Neuronal stem cell (in vitro differentiated cells): ENCODE measurements around the gene LSM12.
"Not testable (repeated sequence)": the region's sequence is repeated elsewhere in the genome, so short reads cannot be mapped to it uniquely, and the experiment has no call there.

Experiments used
- DNase-seq: peaks from one replicate; pipeline ENCODE4 v3.0.0-alpha.2; 2013; ENCODE audit warnings: low spot score
- H2AFZ ChIP-seq: one replicate; pipeline ENCODE4 v1.6.1; 2013; ENCODE audit warnings: mild to moderate bottlenecking, low read length, inconsistent platforms
- H2AK5ac ChIP-seq: 2 replicates; pipeline ENCODE4 v1.6.1; 2013; ENCODE audit warnings: low read depth, mild to moderate bottlenecking, inconsistent platforms, low read length, moderate library complexity, mixed read lengths
- H2BK120ac ChIP-seq: 2 replicates; pipeline ENCODE4 v1.6.1; 2013; ENCODE audit warnings: low read depth, mild to moderate bottlenecking, inconsistent platforms, low read length, moderate library complexity, mixed read lengths
- H2BK12ac ChIP-seq: one replicate; pipeline ENCODE4 v1.6.1; 2013; ENCODE audit warnings: low read length, inconsistent platforms
- H2BK15ac ChIP-seq: 2 replicates; pipeline ENCODE4 v1.6.1; 2013; ENCODE audit warnings: mild to moderate bottlenecking, low read length, inconsistent platforms, mixed read lengths
- H2BK5ac ChIP-seq: one replicate; pipeline ENCODE4 v1.6.1; 2013; ENCODE audit warnings: inconsistent platforms, mild to moderate bottlenecking, low read length, moderate library complexity
- H3K14ac ChIP-seq: one replicate; pipeline ENCODE4 v1.6.1; 2013; ENCODE audit warnings: low read length, inconsistent platforms
- H3K18ac ChIP-seq: 2 replicates; pipeline ENCODE4 v1.6.1; 2013; ENCODE audit warnings: low read length, inconsistent platforms
- H3K23ac ChIP-seq: 2 replicates; pipeline ENCODE4 v1.6.1; 2013; ENCODE audit warnings: low read depth, mild to moderate bottlenecking, mixed read lengths, low read length, inconsistent platforms; ENCODE audit not compliant: poor library complexity
- H3K27ac ChIP-seq: replicated peaks from 3 replicates; pipeline ENCODE4 v1.5.1; 2013; ENCODE audit warnings: low read length, inconsistent platforms
- H3K27me3 ChIP-seq, 3 experiments: 2 replicates each; pipeline ENCODE4 v1.6.1; 2013; ENCODE audit warnings: low read length in 3 of 3, mild to moderate bottlenecking in 2 of 3, inconsistent platforms in 1 of 3, low read depth in 1 of 3, mixed read lengths in 1 of 3, moderate library complexity in 1 of 3; ENCODE audit not compliant: control insufficient read depth in 3 of 3, insufficient read depth in 3 of 3
- H3K36me3 ChIP-seq, 2 donors: replicated peaks in 1 of 2; 2 replicates each; pipeline ENCODE4 v1.6.1; 2013; ENCODE audit warnings: low read length in 2 of 2; ENCODE audit not compliant: control insufficient read depth in 2 of 2, insufficient read depth in 2 of 2
- H3K4ac ChIP-seq: 2 replicates; pipeline ENCODE4 v1.6.1; 2013; ENCODE audit warnings: inconsistent platforms, mild to moderate bottlenecking, low read length, moderate library complexity
- H3K4me1 ChIP-seq, 2 donors: 1 replicate in 1 of 2; 2 replicates in 1 of 2; pipeline ENCODE4 v1.6.1; 2013; ENCODE audit warnings: low read length in 2 of 2, low read depth in 1 of 2; ENCODE audit not compliant: control insufficient read depth in 2 of 2, insufficient read depth in 1 of 2
- H3K4me2 ChIP-seq: one replicate; pipeline ENCODE4 v1.6.1; 2013; ENCODE audit warnings: mild to moderate bottlenecking, low read length, inconsistent platforms; ENCODE audit not compliant: insufficient read depth, poor library complexity, severe bottlenecking
- H3K4me3 ChIP-seq, 2 donors: 2 replicates each; pipeline ENCODE4 v1.5.1; 2013; ENCODE audit warnings: low read length in 2 of 2, mild to moderate bottlenecking in 2 of 2, inconsistent platforms in 1 of 2, moderate library complexity in 1 of 2
- H3K79me1 ChIP-seq: one replicate; pipeline ENCODE4 v1.6.1; 2013; ENCODE audit warnings: low read depth, mild to moderate bottlenecking, inconsistent platforms, low read length, moderate library complexity
- H3K9ac ChIP-seq: one replicate; pipeline ENCODE4 v1.6.1; 2013; ENCODE audit warnings: mild to moderate bottlenecking, low read depth, low read length, inconsistent platforms; ENCODE audit not compliant: poor library complexity
- H3K9me3 ChIP-seq, 2 donors: replicated peaks in 1 of 2; 2 replicates each; pipeline versions ENCODE3 to v1.6.1; 2013; ENCODE audit warnings: low read length in 2 of 2, mild to moderate bottlenecking in 2 of 2, inconsistent platforms in 1 of 2, low read depth in 1 of 2, mixed read lengths in 1 of 2, moderate library complexity in 1 of 2; ENCODE audit not compliant: control insufficient read depth in 2 of 2, insufficient read depth in 1 of 2
- H4K8ac ChIP-seq: one replicate; pipeline ENCODE4 v1.6.1; 2013; ENCODE audit warnings: low read depth, mild to moderate bottlenecking, inconsistent platforms, low read length, moderate library complexity
- H4K91ac ChIP-seq: one replicate; pipeline ENCODE4 v1.6.1; 2013; ENCODE audit warnings: low read length, low read depth, mild to moderate bottlenecking, inconsistent platforms; ENCODE audit not compliant: poor library complexity
- WGBS, 2 donors: extraction: QIAGEN DNeasy Blood & Tissue Kit; methylation state at CpG; one replicate each; pipeline ENCODE4 v1.1.7; 2013; ENCODE audit warnings: missing lambda C conversion rate in 2 of 2, mixed read lengths in 1 of 2; ENCODE audit not compliant: insufficient read length in 2 of 2, insufficient replicate concordance in 1 of 2; ENCODE audit errors: extremely low coverage in 2 of 2; 5-methylcytosine and 5-hydroxymethylcytosine counted together

LSM12 gene

DNA sequence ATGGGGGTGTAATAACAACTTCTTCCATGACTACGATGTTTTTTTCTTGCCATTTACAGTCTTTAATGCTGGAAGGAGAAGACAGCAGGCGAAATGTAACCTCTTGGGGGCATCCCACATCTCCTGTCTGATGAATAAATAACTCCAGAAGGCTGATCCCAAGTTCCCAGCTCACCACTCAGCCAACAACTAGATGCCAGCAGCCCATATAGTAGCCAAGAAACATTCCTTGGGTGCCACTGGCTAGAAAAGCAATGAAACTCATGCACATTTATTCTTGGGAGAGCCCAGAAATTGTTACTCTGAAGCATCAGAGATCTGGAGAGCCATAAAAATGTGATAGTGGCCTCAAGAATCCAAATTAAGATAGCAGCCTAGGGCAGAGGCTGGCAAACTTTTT lies 29.0 kb downstream of the LSM12 start:
- Histone ChIP-seq H3K4ac (no peak overlapping the region), H3K9ac (no peak overlapping the region), H4K8ac (no peak overlapping the region), H2AFZ (no peak overlapping the region), H3K4me3 (no peak overlapping the region), H3K4me1 (no peaks in the 10 kb centered on the region), H3K27ac (no peak overlapping the region), H3K23ac (no peak overlapping the region), H3K4me2 (no peak overlapping the region), H3K9me3 (peaks cover 0 to 2% of the 10 kb centered on the region in 2 donors), H2BK12ac (no peak overlapping the region), H2BK15ac (no peak overlapping the region), H2BK120ac (no peak overlapping the region), H3K18ac (no peak overlapping the region), H3K79me1 (peaks cover 5% of the 10 kb centered on the region), H2BK5ac (no peak overlapping the region), H3K14ac (no peak overlapping the region), H3K36me3 (peaks cover 33 to 62% of the 10 kb centered on the region in 2 donors), H4K91ac (no peak overlapping the region), H3K27me3 (no peaks in the 10 kb centered on the region), H2AK5ac (no peak overlapping the region)
- no CpG with 5 or more reads among the region's 2 CpGs for WGBS, 2 donors
- DNase-seq, result no peak

- H3K4me2 ChIP-seq, H3K4me1 ChIP-seq, H3K4me3 ChIP-seq, H3K23ac ChIP-seq, H3K79me1 ChIP-seq, H2BK15ac ChIP-seq, H3K9ac ChIP-seq, H2AFZ ChIP-seq, H2BK5ac ChIP-seq, H3K9me3 ChIP-seq, H2BK12ac ChIP-seq, H3K18ac ChIP-seq, H4K8ac ChIP-seq, H3K14ac ChIP-seq, H3K4ac ChIP-seq, H2BK120ac ChIP-seq, H4K91ac ChIP-seq, H3K27me3 ChIP-seq, H3K27ac ChIP-seq, H2AK5ac ChIP-seq, DNase-seq: not testable (repeated sequence)
- H3K36me3 ChIP-seq, result peaks cover 34 to 76% of the 10 kb centered on the region in 2 donors
- no CpG with 5 or more reads among the region's 3 CpGs for WGBS, 2 donors
Observed at GRCh38 chr17:44034688-44035087, 31.8 kb downstream of the LSM12 start.

- Histone ChIP-seq H3K4me3 (no peak overlapping the region), H2BK120ac (no peak overlapping the region), H3K27ac (no peak overlapping the region), H2AK5ac (no peak overlapping the region), H2BK5ac (no peak overlapping the region), H3K36me3 (peaks cover 39 to 79% of the 10 kb centered on the region in 2 donors), H3K79me1 (peaks cover 4% of the 10 kb centered on the region), H3K9me3 (peaks cover 0 to 4% of the 10 kb centered on the region in 2 donors), H2BK12ac (no peak overlapping the region), H3K4ac (no peak overlapping the region), H2AFZ (no peak overlapping the region), H3K4me2 (no peak overlapping the region), H2BK15ac (no peak overlapping the region), H4K91ac (no peak overlapping the region), H3K18ac (no peak overlapping the region), H3K27me3 (no peaks in the 10 kb centered on the region), H3K4me1 (no peaks in the 10 kb centered on the region), H3K23ac (no peak overlapping the region), H3K9ac (no peak overlapping the region), H4K8ac (no peak overlapping the region), H3K14ac (no peak overlapping the region)
- no CpG with 5 or more reads among the region's 3 CpGs for WGBS, 2 donors
- no peak for DNase-seq
Observed at GRCh38 chr17:44033861-44034408, 32.5 kb downstream of the LSM12 start.

DNA sequence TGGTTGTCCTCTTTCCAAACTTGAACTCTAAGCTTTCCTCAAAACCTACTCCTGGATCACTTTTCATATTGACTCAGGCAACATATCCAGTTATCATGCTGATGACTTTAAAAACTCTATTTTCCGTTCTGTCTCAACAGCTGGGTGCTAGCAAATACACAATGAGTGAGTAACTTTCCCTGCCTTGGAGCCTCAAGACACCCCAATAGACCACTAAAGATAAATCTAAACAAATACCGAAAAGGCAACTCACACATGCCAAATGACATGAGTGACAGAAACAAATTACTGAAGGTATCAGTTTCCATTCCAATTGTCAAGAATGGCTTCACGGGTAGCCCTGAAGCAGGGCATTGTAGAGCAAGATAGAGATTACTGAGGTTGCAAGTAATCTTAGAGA lies 36.0 kb downstream of the LSM12 start:
- no peaks in the 10 kb centered on the region for H3K4me1 ChIP-seq
- H3K4me3 ChIP-seq, result no peak overlapping the region
- H3K27me3 ChIP-seq, result no peaks in the 10 kb centered on the region
- H4K8ac ChIP-seq, result no peak overlapping the region
- peaks cover 0 to 4% of the 10 kb centered on the region in 2 donors for H3K9me3 ChIP-seq
- peaks cover 2% of the 10 kb centered on the region for H3K79me1 ChIP-seq
- H2BK5ac ChIP-seq, result no peak overlapping the region
- H3K4me2 ChIP-seq, result no peak overlapping the region
- H3K4ac ChIP-seq, result no peak overlapping the region
- no peak overlapping the region for H3K23ac ChIP-seq
- no CpG with 5 or more reads among the region's 3 CpGs for WGBS, 2 donors
- H3K14ac ChIP-seq, result no peak overlapping the region
- H3K27ac ChIP-seq, result no peak overlapping the region
- no peak overlapping the region for H2BK15ac ChIP-seq
- no peak overlapping the region for H3K9ac ChIP-seq
- no peak overlapping the region for H2BK120ac ChIP-seq
- H4K91ac ChIP-seq, result no peak overlapping the region
- no peak overlapping the region for H3K18ac ChIP-seq
- H2AFZ ChIP-seq, result no peak overlapping the region
- no peak overlapping the region for H2AK5ac ChIP-seq
- peaks cover 25 to 61% of the 10 kb centered on the region in 2 donors for H3K36me3 ChIP-seq
- no peak overlapping the region for H2BK12ac ChIP-seq
- no peak for DNase-seq
